GM19023 (cell line): Measurements from ENCODE around the gene MRPS34.
"Not testable (repeated sequence)": the region's sequence is repeated elsewhere in the genome, so short reads cannot be mapped to it uniquely, and the experiment has no call there.

Experiments used
- ATAC-seq: cut with Tn5 transposase; IDR thresholded peaks from one replicate; pipeline ENCODE4 v1.9.1; 2021; ENCODE audit warnings: mild to moderate bottlenecking, moderate library complexity; ENCODE audit not compliant: unreplicated experiment

The MRPS34 gene

GRCh38 chr16:1757714-1758461 lies 15.0 kb downstream of the MRPS34 start:
- ATAC-seq, result no peak

- ATAC-seq, result no peak
Measured at GRCh38 chr16:1754204-1754603, 18.7 kb downstream of the MRPS34 start.

GRCh38 chr16:1752853-1753252 lies 20.1 kb downstream of the MRPS34 start:
- ATAC-seq, result no peak

GRCh38 chr16:1751946-1752345 lies 21.0 kb downstream of the MRPS34 start:
- ATAC-seq, result no peak

GRCh38 chr16:1749152-1750117 lies 23.5 kb downstream of the MRPS34 start:
- no peak for ATAC-seq

- ATAC-seq, result no peak
Measured at GRCh38 chr16:1747934-1748333, 25.0 kb downstream of the MRPS34 start.

GRCh38 chr16:1746693-1747195 lies 26.2 kb downstream of the MRPS34 start:
- ATAC-seq, result no peak

- no peak for ATAC-seq
Measured at GRCh38 chr16:1745900-1746692, 26.8 kb downstream of the MRPS34 start.

- no peak for ATAC-seq
Measured at GRCh38 chr16:1745181-1745899, 27.6 kb downstream of the MRPS34 start.

GRCh38 chr16:1744338-1744840 lies 28.5 kb downstream of the MRPS34 start:
- no peak for ATAC-seq

- ATAC-seq, result no peak
Measured at GRCh38 chr16:1743376-1744337, 29.3 kb downstream of the MRPS34 start.

GRCh38 chr16:1741553-1742165 lies 31.3 kb downstream of the MRPS34 start:
- ATAC-seq, result no peak

GRCh38 chr16:1740781-1741490 lies 32.0 kb downstream of the MRPS34 start:
- ATAC-seq, result no peak

- no peak for ATAC-seq
Measured at GRCh38 chr16:1740234-1740633, 32.7 kb downstream of the MRPS34 start.

GRCh38 chr16:1734816-1735215 lies 38.1 kb downstream of the MRPS34 start:
- ATAC-seq, result no peak

- ATAC-seq, result no peak
Measured at GRCh38 chr16:1734123-1734522, 38.8 kb downstream of the MRPS34 start.

GRCh38 chr16:1732551-1732987 lies 40.4 kb downstream of the MRPS34 start:
- ATAC-seq, result not testable (repeated sequence)

- ATAC-seq, result no peak
Measured at GRCh38 chr16:1732071-1732470, 40.9 kb downstream of the MRPS34 start.
